ENCODE data around the gene WDR46.

DNA sequence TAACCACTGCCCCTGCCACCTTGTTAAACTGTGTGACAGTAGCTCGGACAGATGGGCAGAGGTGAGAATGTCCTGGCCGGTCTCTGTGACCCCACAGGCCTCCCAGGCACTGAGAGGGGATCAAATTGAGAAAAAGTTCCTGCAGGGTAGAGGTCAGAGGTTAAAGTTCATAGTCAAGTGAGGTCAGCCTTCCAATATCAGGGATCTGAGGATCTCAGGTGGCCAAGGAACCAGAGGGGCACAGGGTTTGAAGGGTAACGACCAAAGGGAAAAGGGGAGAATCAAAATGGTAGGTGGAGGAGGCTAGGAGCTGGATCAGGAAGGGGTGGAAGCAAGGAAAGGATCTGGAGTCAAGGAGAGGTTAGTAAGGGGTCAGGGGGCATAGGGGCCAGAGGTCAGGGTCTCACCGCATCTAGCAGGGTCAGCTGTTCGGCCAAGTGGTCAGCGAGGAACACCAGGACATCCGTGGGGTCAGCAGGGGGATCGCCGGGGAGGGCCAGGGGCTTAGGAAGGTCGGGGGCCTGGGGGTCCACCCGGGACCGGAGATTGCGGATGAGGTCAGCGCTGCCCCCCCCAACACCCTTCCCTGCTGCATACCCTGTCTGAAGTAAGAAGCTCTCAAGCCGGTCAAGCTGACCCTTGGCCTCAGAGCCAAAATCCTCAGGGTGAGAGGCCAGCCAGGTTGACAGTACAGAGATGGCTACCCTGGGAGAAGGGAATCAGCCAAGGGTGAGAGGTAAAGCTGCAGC, 6.8 kb upstream of the WDR46 start:
- TF ChIP-seq CTCF (IDR thresholded peaks at IDR 0.05), result no peak
- no peak for TF ChIP-seq POLR2A (IDR thresholded peaks at IDR 0.05; ENCODE audit: low read depth)
- TF ChIP-seq EP300 (IDR thresholded peaks at IDR 0.05), result no peak
- no peak for TF ChIP-seq POLR2AphosphoS5 (IDR thresholded peaks at IDR 0.05)
